Measurements from ENCODE around the gene CENPS. TPM values are rescaled to one million over a fixed set of nuclear protein-coding genes. Genes with fewer than 3 reads are reported as not detected.

The CENPS gene
- total and polyA plus RNA-seq, 7 experiments from 2014 or later: 5.4 to 13.2 (median 9.8) TPM

DNA sequence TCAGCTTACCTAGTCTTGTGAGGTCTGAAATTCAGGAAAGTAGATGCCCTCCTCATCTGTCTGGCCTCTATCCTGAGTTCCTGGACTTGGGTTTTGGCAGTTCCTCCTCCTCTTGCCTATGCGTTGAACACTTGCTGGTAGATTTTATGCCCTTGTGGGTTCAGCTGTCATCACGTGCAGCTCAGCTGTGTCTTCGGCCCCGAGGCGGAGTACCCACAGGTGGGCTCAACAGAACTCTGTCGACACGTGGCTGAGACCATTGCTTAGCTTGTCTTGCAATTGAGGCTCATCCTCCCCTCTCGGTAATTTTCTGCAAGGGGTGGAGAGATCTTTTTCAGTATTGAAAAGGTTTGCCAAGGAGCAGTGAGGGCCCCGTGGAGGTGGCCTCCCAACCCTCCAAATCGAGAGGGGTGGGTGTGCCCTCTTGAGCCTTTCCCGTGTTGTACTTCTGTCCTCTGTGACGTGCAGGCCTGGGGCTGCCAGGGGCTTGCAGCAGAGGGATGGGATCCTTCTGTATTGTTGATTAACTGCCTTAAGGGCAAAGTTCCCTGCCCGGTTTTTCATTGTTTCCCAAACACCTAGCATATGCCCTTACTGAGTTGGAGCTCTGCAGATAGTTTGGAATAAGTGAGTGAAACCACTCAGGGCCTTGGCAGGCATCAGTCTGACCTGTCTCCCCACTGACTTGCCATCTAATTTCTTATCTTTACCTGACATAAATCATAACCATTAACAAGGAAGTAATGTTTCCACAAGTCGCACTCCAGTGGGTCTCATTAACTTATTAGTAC lies 2.9 kb downstream of the CENPS start:
- ATAC-seq (no peak), DNase-seq (no peak)
- ChIA-PET CTCF (interaction anchor here (0.5 kb wide), 1 partner anchor 8 kb away, joined by 3 read pairs; no protein-coding TSS in a partner anchor), POLR2A (no interaction called here)
- Histone ChIP-seq H3K9me3 (ENCODE audit: control insufficient read depth in 2 of 3, low read length in 3 of 3) (no peaks in the 10 kb centered on the region), H3K27ac (ENCODE audit: low read depth, low read length) (no peak overlapping the region), H3K4me1 (ENCODE audit: control insufficient read depth in 2 of 2, insufficient read depth in 2 of 2, low read length in 2 of 2) (peaks cover 3 to 8% of the 10 kb centered on the region in 2 donors), H3K36me3 (ENCODE audit: control insufficient read depth in 2 of 3, insufficient read depth in 3 of 3, low read length in 3 of 3) (no peaks in the 10 kb centered on the region), H3K27me3 (ENCODE audit: control insufficient read depth in 2 of 2, insufficient read depth in 2 of 2, low read length in 2 of 2) (no peaks in the 10 kb centered on the region), H3K4me3 (ENCODE audit: low read length) (no peak overlapping the region)
- H3K4me3 Mint-ChIP-seq: peak overlapping the region in 1 of 10 donors; percentile 54
- peaks cover 0 to 23% (median 17%) of the 10 kb centered on the region in 7 donors for H3K4me1 Mint-ChIP-seq
- H3K27me3 Mint-ChIP-seq: peaks cover 0 to 2% (median 0%) of the 10 kb centered on the region in 5 donors
- no peaks in the 10 kb centered on the region for H3K9me3 Mint-ChIP-seq
- no peaks in the 10 kb centered on the region for H3K36me3 Mint-ChIP-seq
- H3K27ac Mint-ChIP-seq: peak overlapping the region in 1 of 9 donors; percentile 36
- intact Hi-C loops (cut with micrococcal nuclease): loop anchor here in 1 of 2 donors (5.0 kb wide), 1 partner anchor 434 kb away; no protein-coding TSS in a partner anchor

DNA sequence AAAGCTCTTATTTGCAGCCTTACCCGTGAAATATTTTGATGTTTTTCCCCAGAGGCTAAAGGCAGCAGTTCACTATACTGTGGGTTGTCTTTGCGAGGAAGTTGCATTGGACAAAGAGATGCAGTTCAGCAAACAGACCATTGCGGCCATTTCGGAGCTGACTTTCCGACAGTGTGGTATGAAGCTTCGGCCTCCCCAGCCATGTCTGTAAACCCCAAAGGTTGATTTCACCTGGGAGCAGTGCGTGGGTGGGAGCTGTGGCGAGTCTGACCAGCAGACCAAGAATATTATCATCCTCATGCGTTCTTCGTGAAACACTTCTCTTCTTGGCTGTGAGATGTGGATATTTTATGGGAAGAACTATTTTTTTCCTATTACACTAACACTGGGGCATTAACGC lies 3.6 kb downstream of the CENPS start:
- Histone ChIP-seq H3K9me3 (ENCODE audit: control insufficient read depth in 2 of 3, low read length in 3 of 3) (no peaks in the 10 kb centered on the region), H3K36me3 (ENCODE audit: control insufficient read depth in 2 of 3, insufficient read depth in 3 of 3, low read length in 3 of 3) (no peaks in the 10 kb centered on the region), H3K4me1 (ENCODE audit: control insufficient read depth in 2 of 2, insufficient read depth in 2 of 2, low read length in 2 of 2) (peaks cover 3 to 8% of the 10 kb centered on the region in 2 donors), H3K27me3 (ENCODE audit: control insufficient read depth in 2 of 2, insufficient read depth in 2 of 2, low read length in 2 of 2) (no peaks in the 10 kb centered on the region), H3K4me3 (ENCODE audit: low read length) (no peak overlapping the region), H3K27ac (ENCODE audit: low read depth, low read length) (no peak overlapping the region)
- ATAC-seq: no peak
- no peak overlapping the region for H3K4me3 Mint-ChIP-seq
- intact Hi-C loops (cut with micrococcal nuclease): loop anchor here in 1 of 2 donors (5.0 kb wide), 1 partner anchor 434 kb away; no protein-coding TSS in a partner anchor
- no peak for DNase-seq
- POLR2A ChIA-PET: no interaction called here
- peaks cover 0 to 22% (median 17%) of the 10 kb centered on the region in 7 donors for H3K4me1 Mint-ChIP-seq
- CTCF ChIA-PET: interaction anchor here (2.2 kb wide), 1 partner anchor 61 kb away, joined by 7 read pairs; no protein-coding TSS in a partner anchor
- peaks cover 0 to 2% (median 0%) of the 10 kb centered on the region in 5 donors for H3K27me3 Mint-ChIP-seq
- no peaks in the 10 kb centered on the region for H3K36me3 Mint-ChIP-seq
- no peak overlapping the region for H3K27ac Mint-ChIP-seq
- no peaks in the 10 kb centered on the region for H3K9me3 Mint-ChIP-seq

DNA sequence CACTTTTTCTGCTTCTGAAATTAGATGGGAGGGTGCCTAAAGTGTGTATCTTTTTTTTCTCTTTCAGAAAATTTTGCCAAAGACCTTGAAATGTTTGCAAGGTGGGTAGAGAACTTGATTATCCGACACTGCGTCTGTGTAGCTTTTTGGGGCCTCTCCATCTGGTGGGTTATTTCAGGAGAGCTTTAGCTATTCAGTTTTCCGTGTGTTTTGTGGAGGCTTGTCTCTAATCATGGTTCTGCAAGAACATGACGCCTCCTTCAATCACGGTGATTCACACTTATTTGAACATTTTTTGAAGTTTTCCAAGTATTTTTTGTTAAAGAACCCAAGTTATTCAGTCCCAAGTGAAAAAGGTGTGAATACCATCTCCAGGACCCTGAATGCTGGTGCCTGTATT lies 4.4 kb downstream of the CENPS start:
- Mint-ChIP-seq H3K27me3 (peaks cover 0 to 2% (median 0%) of the 10 kb centered on the region in 5 donors), H3K9me3 (no peaks in the 10 kb centered on the region), H3K4me1 (peaks cover 0 to 20% (median 17%) of the 10 kb centered on the region in 7 donors), H3K36me3 (no peaks in the 10 kb centered on the region), H3K27ac (no peak overlapping the region), H3K4me3 (no peak overlapping the region)
- Histone ChIP-seq H3K4me3 (ENCODE audit: low read length) (no peak overlapping the region), H3K27ac (ENCODE audit: low read depth, low read length) (no peak overlapping the region), H3K9me3 (ENCODE audit: control insufficient read depth in 2 of 3, low read length in 3 of 3) (no peaks in the 10 kb centered on the region), H3K27me3 (ENCODE audit: control insufficient read depth in 2 of 2, insufficient read depth in 2 of 2, low read length in 2 of 2) (no peaks in the 10 kb centered on the region), H3K36me3 (ENCODE audit: control insufficient read depth in 2 of 3, insufficient read depth in 3 of 3, low read length in 3 of 3) (no peaks in the 10 kb centered on the region), H3K4me1 (ENCODE audit: control insufficient read depth in 2 of 2, insufficient read depth in 2 of 2, low read length in 2 of 2) (peaks cover 3 to 5% of the 10 kb centered on the region in 2 donors)
- intact Hi-C loops (cut with micrococcal nuclease): loop anchor here in 1 of 2 donors (5.0 kb wide), 1 partner anchor 433 kb away; no protein-coding TSS in a partner anchor
- no peak for DNase-seq
- CTCF ChIA-PET: interaction anchor here (2.2 kb wide), 1 partner anchor 60 kb away, joined by 7 read pairs; no protein-coding TSS in a partner anchor
- no peak for ATAC-seq
- POLR2A ChIA-PET: no interaction called here

DNA sequence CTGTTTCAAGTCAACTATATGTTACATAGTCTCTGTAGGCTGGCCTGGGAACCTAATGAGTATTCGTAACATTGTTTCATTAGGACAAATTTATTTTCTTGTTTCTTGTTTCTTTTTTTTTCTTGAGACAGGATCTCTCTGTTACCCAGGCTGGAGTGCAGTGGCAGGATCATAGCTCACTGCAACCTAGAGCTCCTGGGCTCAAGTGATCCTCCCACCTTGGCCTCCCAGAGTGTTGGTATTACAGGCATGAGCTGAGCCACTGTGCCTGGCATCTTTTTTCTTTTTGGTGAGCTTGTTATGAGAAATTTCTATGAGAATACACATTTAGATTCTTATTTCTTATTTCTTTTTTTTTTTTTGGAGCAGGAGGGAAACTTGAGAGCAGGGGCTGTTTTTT lies 6.8 kb downstream of the CENPS start:
- H3K36me3 ChIP-seq (ENCODE audit: control insufficient read depth in 2 of 3, insufficient read depth in 3 of 3, low read length in 3 of 3): no peaks in the 10 kb centered on the region
- intact Hi-C loops (cut with micrococcal nuclease): no loop called here
- CTCF ChIA-PET: interaction anchor here (0.6 kb wide), 1 partner anchor 214 kb away, joined by 3 read pairs; no protein-coding TSS in a partner anchor

DNA sequence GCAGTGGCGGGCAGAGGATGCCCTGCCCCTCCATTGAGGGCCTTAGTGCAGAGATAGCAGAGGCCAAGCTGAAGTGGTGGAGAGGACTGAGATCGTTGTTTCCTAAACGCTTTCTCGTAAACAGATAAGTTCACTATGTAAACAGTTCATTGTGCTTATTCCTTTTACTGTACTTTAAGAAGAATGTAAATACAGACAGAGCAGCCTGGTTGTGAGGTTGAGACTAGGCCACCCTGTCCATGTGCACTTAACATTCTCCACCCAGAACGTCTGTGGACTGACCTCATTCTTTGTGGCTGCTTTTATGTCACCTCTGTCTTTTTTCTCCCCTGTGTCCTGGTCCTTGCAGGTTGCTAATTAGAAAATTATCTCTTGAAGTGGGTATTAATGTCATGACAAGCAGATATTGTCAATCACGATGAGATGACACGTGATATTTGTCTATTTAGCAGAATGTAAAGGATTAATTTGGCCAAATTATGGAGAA lies 8.5 kb downstream of the CENPS start:
- Histone ChIP-seq H3K4me3 (ENCODE audit: low read length) (no peak overlapping the region), H3K27me3 (ENCODE audit: control insufficient read depth in 2 of 2, insufficient read depth in 2 of 2, low read length in 2 of 2) (no peaks in the 10 kb centered on the region), H3K27ac (ENCODE audit: low read depth, low read length) (no peak overlapping the region), H3K9me3 (ENCODE audit: control insufficient read depth in 2 of 3, low read length in 3 of 3) (no peaks in the 10 kb centered on the region), H3K36me3 (ENCODE audit: control insufficient read depth in 2 of 3, insufficient read depth in 3 of 3, low read length in 3 of 3) (no peaks in the 10 kb centered on the region), H3K4me1 (ENCODE audit: control insufficient read depth in 2 of 2, insufficient read depth in 2 of 2, low read length in 2 of 2) (no peaks in the 10 kb centered on the region)
- intact Hi-C loops (cut with micrococcal nuclease): no loop called here
- DNase-seq: no peak
- H3K27me3 Mint-ChIP-seq: no peaks in the 10 kb centered on the region
- H3K36me3 Mint-ChIP-seq: peaks cover 0 to 7% (median 0%) of the 10 kb centered on the region in 5 donors
- no peak overlapping the region for H3K27ac Mint-ChIP-seq
- POLR2A ChIA-PET: no interaction called here
- H3K4me1 Mint-ChIP-seq: no peaks in the 10 kb centered on the region
- H3K4me3 Mint-ChIP-seq: no peak overlapping the region
- CTCF ChIA-PET: no interaction called here
- no peak for ATAC-seq
- no peaks in the 10 kb centered on the region for H3K9me3 Mint-ChIP-seq

More for the DNA sequence above, 6.8 kb downstream of the CENPS start:
- H3K4me3 ChIP-seq (ENCODE audit: low read length): no peak overlapping the region
- ATAC-seq: no peak
- H3K9me3 ChIP-seq (ENCODE audit: control insufficient read depth in 2 of 3, low read length in 3 of 3): no peaks in the 10 kb centered on the region
- H3K27me3 ChIP-seq (ENCODE audit: control insufficient read depth in 2 of 2, insufficient read depth in 2 of 2, low read length in 2 of 2): no peaks in the 10 kb centered on the region
- no peak for DNase-seq
- Mint-ChIP-seq H3K36me3 (peaks cover 0 to 7% (median 0%) of the 10 kb centered on the region in 5 donors), H3K4me1 (peaks cover 0 to 4% (median 0%) of the 10 kb centered on the region in 7 donors), H3K9me3 (no peaks in the 10 kb centered on the region), H3K4me3 (no peak overlapping the region), H3K27ac (peak overlapping the region in 1 of 9 donors; percentile 19), H3K27me3 (no peaks in the 10 kb centered on the region)
- no peaks in the 10 kb centered on the region for H3K4me1 ChIP-seq (ENCODE audit: control insufficient read depth in 2 of 2, insufficient read depth in 2 of 2, low read length in 2 of 2)
- H3K27ac ChIP-seq (ENCODE audit: low read depth, low read length): no peak overlapping the region
- POLR2A ChIA-PET: no interaction called here

DNA sequence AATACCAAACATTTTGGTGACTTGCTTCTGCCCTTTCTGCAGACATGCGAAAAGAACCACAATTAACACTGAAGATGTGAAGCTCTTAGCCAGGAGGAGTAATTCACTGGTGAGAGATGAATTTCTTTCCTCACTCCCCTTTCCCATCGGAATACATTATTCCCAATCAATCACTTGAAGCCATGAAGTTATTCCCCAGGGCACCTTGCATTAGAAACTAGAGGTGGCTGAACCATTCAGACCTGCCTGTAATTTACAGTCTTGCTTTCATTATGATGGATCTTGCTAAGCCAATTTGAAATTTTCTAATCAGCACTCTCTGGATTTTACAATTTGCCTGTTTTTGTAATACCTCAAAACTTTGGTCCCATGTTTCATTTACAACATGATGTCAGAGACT lies 10.1 kb downstream of the CENPS start:
- ChIA-PET POLR2A (interaction anchor here (0.5 kb wide), 1 partner anchor 444 kb away, joined by 3 read pairs; no protein-coding TSS in a partner anchor), CTCF (no interaction called here)
- H3K36me3 ChIP-seq (ENCODE audit: control insufficient read depth in 2 of 3, insufficient read depth in 3 of 3, low read length in 3 of 3): no peaks in the 10 kb centered on the region
- Mint-ChIP-seq H3K27me3 (no peaks in the 10 kb centered on the region), H3K27ac (peak overlapping the region in 1 of 9 donors; percentile 19), H3K9me3 (no peaks in the 10 kb centered on the region), H3K4me1 (peaks cover 0 to 3% (median 0%) of the 10 kb centered on the region in 7 donors), H3K36me3 (peaks cover 0 to 7% (median 0%) of the 10 kb centered on the region in 5 donors), H3K4me3 (no peak overlapping the region)
- no peak overlapping the region for H3K27ac ChIP-seq (ENCODE audit: low read depth, low read length)
- no peaks in the 10 kb centered on the region for H3K27me3 ChIP-seq (ENCODE audit: control insufficient read depth in 2 of 2, insufficient read depth in 2 of 2, low read length in 2 of 2)
- H3K4me3 ChIP-seq (ENCODE audit: low read length): no peak overlapping the region
- H3K9me3 ChIP-seq (ENCODE audit: control insufficient read depth in 2 of 3, low read length in 3 of 3): no peaks in the 10 kb centered on the region
- intact Hi-C loops (cut with micrococcal nuclease): no loop called here
- H3K4me1 ChIP-seq (ENCODE audit: control insufficient read depth in 2 of 2, insufficient read depth in 2 of 2, low read length in 2 of 2): no peaks in the 10 kb centered on the region
- no peak for ATAC-seq
- DNase-seq: no peak
